Transverse colon (tissue), 3 donors: ENCODE data around the gene SRPK2.
"Not testable (repeated sequence)": the region's sequence is repeated elsewhere in the genome, so short reads cannot be mapped to it uniquely, and the experiment has no call there.

Source experiments
- CTCF ChIP-seq, 5 experiments: fragments of 200-600 bp in 3 of 5; fragments of 450-650 bp in 2 of 5; sonication (generic) in 3 of 5; IDR thresholded peaks; 1 replicate in 2 of 5; 2 replicates in 3 of 5; pipeline ENCODE4 v1.5.1; 2016 to 2017; ENCODE audit warnings: antibody characterized with exemption in 5 of 5, inconsistent platforms in 3 of 5, mild to moderate bottlenecking in 2 of 5, moderate library complexity in 1 of 5
- EP300 ChIP-seq: sonication (generic); formaldehyde crosslinking; IDR thresholded peaks from one replicate; pipeline ENCODE4 v1.6.1; 2017; ENCODE audit warnings: antibody characterized with exemption, low read depth
- POLR2A ChIP-seq: fragments of 450-650 bp; IDR thresholded peaks from one replicate; pipeline ENCODE4 v1.6.1; 2016; ENCODE audit warnings: antibody characterized with exemption, mild to moderate bottlenecking, moderate library complexity

- not testable (repeated sequence) for TF ChIP-seq CTCF (IDR thresholded peaks at IDR 0.05); EP300; POLR2A
Measured at GRCh38 chr7:105300587-105300986, 88.1 kb downstream of the SRPK2 start.
